ENCODE data around the gene ZYX.
"Not testable (repeated sequence)": the region's sequence is repeated elsewhere in the genome, so short reads cannot be mapped to it uniquely, and the experiment has no call there.

Gene ZYX

GRCh38 chr7:143418681-143419458 lies 37.7 kb downstream of the ZYX start:
- DNase-seq = no peak

GRCh38 chr7:143419880-143420279 lies 38.7 kb downstream of the ZYX start:
- DNase-seq = no peak

- not testable (repeated sequence) for DNase-seq
Observed at GRCh38 chr7:143420624-143421023, 39.5 kb downstream of the ZYX start.

- no peak for DNase-seq
Observed at GRCh38 chr7:143422033-143422432, 40.9 kb downstream of the ZYX start.

- DNase-seq = not testable (repeated sequence)
Observed at GRCh38 chr7:143424476-143424875, 43.3 kb downstream of the ZYX start.

- DNase-seq = no peak
Observed at GRCh38 chr7:143426479-143427142, 45.5 kb downstream of the ZYX start.

GRCh38 chr7:143429770-143430698 lies 48.9 kb downstream of the ZYX start:
- DNase-seq = no peak

- no peak for DNase-seq
Observed at GRCh38 chr7:143431109-143431508, 50.0 kb downstream of the ZYX start.

GRCh38 chr7:143433759-143434158 lies 52.6 kb downstream of the ZYX start:
- DNase-seq = no peak

- no peak for DNase-seq
Observed at GRCh38 chr7:143434660-143435059, 53.5 kb downstream of the ZYX start.

- DNase-seq = no peak
Observed at GRCh38 chr7:143435266-143435665, 54.1 kb downstream of the ZYX start.

- no peak for DNase-seq
Observed at GRCh38 chr7:143436325-143436946, 55.3 kb downstream of the ZYX start.

GRCh38 chr7:143437578-143437977 lies 56.4 kb downstream of the ZYX start:
- DNase-seq = no peak

- no peak for DNase-seq
Observed at GRCh38 chr7:143439866-143440265, 58.7 kb downstream of the ZYX start.
